ENCODE data around the gene AQP12B.

GRCh38 chr2:240687741-240688552 lies 5.3 kb upstream of the AQP12B start:
- no peak for TF ChIP-seq CTCF (IDR thresholded peaks at IDR 0.05)
- no peak for TF ChIP-seq POLR2A (IDR thresholded peaks at IDR 0.05)
